ENCODE results near the gene GAB2.
"Not testable (repeated sequence)": the region's sequence is repeated elsewhere in the genome, so short reads cannot be mapped to it uniquely, and the experiment has no call there.

GAB2 gene

DNA sequence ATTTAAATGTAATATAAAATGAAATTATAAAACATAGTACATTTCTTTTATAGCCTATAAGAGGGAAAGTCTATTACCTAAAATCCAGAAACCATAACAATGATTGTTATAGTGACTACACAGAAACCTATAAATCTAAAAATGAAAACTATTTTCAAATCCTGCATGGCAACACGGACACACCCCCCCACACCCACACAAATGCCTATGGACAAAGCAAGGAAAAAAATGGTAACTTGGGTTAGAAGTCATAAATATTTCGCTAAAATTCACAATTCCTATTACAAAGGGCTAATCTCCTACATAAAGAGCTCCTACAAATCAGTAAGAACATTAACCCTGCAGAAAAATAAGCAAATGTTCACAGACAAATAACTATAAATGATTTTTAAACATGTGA is 56.4 kb downstream of the GAB2 start:
- no peak for DNase-seq

DNA sequence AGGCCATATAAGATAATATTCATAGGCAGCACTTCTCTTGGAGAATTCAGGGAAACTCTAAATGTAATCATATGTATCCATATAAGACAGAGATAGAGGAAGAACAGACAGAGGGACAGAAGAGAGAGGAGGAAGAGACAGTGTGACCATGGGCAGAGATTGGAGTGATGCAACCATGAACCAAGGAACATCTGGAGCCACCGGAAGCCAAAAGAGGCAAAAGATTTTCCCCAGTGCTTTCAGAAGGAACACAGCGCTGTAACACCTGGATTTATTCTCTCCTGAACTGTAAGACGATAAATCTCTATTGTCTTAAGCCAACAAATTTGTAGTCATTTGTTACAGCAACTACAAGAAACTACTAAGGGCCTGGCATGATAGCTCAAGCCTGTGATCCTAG is 57.7 kb downstream of the GAB2 start:
- no peak for DNase-seq

- not testable (repeated sequence) for DNase-seq
Observed at GRCh38 chr11:78357924-78358323, 59.7 kb downstream of the GAB2 start.

GRCh38 chr11:78357425-78357824 is 60.2 kb downstream of the GAB2 start:
- not testable (repeated sequence) for DNase-seq

DNA sequence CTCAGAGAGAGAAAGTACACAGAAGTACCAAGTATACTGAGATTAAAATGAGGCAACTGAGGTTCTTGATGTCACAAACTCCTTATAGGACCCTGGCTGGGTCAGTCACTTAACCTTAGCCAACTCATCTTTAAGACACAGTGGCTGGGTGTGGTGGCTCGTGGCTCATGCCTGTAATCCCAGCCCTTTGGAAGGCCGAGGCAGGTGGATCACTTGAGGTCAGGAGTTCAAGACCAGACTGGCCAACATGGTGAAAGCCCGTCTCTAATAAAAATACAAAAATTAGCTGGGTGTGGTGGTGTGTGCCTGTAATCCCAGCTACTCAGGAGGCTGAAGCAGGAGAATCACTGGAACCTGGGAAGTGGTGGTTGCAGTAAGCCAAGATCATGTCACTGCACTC is 61.9 kb downstream of the GAB2 start:
- DNase-seq = not testable (repeated sequence)

DNA sequence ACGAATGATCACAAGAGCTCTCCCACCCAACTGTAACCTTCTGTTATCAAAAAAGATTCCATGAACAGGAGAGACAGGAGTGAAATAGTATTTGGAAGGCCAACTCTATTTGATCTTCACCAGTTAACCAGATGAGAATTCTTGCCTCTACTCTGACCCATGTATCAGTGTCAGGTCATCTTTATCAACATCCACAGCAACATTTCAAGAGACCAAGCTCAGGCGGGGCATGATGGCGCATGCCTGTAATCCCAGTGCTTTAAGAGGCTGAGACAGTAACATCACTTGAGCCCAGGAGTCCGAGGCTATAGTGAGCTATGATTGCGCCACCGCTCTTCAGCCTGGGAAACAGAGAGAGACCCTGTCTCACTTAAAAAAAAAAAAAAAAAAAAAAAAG is 62.3 kb downstream of the GAB2 start:
- no peak for DNase-seq

GRCh38 chr11:78354408-78355308 is 63.0 kb downstream of the GAB2 start:
- no peak for DNase-seq

- DNase-seq = no peak
Observed at GRCh38 chr11:78351979-78352841, 65.4 kb downstream of the GAB2 start.

DNA sequence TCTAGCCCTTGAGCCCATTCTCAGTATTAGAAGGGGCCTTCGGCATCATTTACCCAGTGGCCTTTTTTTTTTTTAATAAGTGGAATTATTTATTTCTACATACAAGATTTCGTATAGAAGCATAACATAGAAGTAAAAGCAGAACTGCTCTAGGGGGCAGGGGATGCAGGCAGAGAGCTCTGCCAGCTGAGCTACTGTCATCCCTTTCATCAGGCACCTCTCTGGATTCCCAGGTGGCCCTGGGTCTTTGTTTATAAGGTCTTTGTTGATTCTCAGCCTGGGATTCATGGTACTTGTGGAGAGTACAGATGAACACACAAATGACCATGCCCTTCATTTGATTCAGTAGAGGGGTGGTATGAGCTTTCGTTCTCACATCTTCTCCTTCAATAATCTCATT is 66.4 kb downstream of the GAB2 start:
- DNase-seq = no peak

DNA sequence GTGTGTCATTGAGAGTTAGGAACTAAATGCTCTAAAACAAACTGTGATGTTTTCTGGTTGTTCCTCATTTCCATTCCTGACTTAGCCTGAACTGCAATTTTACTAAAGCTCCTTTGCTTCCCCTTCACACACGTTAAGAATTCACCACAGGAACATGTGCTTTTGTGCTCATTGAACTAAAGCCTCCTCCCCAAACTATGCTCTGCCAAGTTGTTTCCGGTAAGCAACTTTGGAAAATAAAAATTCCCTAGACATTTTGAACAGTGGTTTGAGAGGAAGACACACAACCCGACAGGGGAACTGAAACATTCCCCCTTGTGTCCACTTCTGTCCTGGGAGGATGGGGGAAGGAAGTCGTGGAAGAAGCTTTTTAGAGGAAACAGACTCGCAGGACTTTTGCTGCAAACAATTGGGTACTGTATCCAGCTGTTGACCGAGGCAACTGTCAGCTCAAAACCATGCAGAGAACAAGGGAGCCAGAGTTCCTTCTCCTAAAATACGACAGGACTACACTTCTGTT is 66.9 kb downstream of the GAB2 start:
- DNase-seq = no peak

DNA sequence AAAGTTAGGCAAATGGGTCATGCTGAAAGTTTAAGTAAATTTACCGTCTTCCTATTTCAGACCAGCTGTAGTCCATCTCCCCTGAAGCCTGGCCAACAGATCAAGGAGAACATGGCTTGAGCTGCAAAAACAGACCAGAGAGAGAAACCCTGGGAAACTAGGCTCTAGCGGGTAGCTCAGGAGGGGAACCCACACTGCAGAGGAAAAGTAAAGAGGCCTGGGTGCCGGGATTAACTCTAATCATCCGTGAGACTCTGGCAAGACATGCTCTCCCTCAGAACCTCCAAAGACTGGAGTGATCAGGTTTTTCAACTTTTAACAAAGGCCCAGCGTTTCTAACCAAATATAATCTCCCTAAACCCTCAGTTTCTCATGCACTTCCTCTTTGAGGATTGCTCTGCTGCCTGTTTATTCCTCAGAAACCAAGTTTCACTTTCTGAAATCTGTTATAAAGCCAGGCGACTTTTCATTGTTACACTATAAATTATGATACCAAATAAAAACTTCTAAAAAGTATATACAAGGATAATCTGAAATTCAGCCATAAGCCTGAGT is 67.5 kb downstream of the GAB2 start:
- no peak for DNase-seq

- DNase-seq = no peak
Observed at GRCh38 chr11:78349624-78350023, 68.0 kb downstream of the GAB2 start.

- DNase-seq = no peak
Observed at GRCh38 chr11:78349114-78349513, 68.5 kb downstream of the GAB2 start.

DNA sequence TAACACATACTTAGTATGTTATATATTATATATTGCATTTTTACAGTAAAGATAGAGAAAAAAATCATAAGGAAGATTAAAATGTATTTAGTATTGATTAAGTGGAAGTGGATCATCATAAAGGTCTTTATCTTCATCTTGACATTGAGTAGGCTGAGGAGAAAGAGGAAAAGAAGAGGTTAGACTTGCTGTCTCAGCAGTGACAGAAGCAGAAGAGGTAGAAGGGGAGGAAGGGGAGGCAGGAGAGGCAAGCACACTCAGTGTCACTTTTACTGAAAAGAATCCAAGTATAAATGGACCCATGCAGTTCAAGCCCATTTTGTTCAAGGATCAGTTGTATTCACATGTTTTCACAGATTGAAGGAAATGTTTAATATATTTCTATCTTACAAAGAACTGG is 69.7 kb downstream of the GAB2 start:
- no peak for DNase-seq

DNA sequence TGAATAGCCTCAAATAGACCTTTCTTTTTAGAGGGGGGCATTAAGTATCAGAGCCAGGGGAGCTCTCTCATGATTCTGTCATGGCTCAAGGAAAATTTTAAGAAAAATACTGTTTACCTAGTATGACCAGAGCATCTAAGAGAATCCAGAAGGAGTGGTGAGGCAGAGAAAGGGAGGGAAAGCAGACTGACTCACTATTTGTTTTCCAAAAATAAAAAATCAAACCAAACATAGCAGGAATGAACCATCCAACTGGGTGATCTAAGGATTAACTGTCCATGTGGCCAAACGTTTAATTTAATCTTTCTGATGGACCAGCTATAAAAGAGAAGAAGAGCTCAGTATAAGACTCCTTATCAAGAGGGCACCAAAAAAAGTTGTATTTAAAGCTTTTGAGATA is 70.8 kb downstream of the GAB2 start:
- no peak for DNase-seq

DNA sequence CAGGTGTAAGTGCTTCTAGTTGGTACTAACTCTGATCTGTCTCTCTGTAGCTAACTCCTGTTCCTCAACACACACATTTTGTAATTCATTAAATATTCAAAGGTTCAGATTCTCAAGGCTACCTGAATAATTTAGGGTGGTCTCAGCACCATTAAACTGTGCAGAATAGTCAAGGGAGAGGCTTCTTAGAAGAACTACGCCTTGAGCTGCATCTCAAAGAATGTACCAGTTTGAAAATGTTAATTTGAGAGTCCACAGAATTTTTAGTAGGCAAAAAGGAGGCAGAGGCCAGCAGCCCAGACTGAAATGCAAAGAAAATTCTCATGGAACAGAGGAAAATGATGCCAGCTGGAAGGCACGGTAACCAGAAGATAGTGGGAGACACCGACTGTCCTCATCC is 72.2 kb downstream of the GAB2 start:
- no peak for DNase-seq

DNA sequence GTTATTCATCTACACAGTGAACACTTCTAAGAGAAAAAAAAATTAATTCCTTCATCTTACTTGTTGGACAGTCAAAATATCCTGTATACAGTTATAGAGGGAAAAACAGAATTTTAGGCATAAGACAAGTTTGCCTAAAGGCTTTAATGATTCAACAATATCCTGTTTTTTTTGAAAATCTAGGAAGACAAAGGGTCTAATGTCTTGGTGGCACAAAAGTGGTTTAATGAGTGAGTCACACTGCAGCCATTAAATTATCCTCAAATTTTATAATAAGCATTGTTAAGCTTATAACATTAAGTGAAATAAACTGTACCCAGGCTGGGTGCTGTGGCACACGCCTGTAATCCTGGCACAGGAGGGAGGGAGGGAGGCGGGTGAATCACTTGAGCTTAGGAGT is 72.9 kb downstream of the GAB2 start:
- DNase-seq = no peak

DNA sequence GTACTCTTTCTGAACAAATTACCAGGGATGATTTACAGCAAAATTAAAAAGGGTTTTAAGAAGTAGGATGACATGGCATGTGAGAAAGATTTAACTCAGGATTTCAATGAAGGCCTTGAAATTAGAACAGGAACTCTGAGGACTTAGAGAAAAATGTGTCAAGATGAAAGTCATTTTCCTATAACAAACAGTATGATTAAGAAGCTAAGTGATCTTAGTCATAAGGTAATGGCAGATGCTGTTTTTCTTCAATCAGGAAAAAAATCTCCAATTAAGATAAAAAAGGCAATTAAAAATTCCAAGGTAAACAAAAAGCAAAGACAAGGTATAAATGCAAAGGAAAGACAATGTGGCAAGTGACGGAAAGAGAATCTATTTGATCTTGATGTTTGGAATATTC is 73.5 kb downstream of the GAB2 start:
- no peak for DNase-seq

DNA sequence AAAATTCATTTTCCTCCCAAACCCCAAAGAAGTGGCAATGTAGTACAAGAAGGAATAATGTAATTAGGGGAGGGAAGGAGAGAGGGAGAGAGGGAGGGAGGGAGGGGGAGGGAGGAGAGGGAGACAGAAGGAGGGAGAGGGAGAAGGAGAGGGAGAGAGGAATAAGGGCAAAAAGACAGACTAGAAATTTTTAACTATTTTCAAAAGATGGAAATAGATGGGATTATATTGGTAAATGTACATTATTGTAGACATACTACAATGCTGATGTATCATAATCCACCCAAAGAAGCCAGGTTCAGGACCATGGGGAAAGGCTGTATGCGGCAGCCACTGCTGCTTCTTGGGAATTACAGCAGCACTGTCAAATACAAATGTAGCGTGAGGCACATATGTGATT is 74.3 kb downstream of the GAB2 start:
- DNase-seq = no peak

DNA sequence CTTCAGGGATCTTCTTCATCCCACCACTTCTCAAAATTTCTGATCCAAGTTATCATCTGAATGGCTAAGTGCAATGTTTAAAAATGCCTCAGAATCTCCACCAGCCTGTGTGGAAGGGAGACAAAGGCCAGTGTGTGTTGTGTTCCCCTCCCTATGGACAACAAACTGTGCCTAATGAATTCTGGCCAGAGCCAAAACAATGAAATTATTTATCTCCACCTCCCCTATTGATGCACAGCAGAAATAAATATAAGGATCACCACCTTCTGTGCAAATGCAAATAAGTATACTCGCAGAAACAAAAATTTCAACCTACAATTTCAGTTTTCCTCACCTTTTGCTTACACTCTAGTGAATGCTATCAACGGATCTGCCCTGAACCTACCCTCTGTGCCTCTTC is 75.8 kb downstream of the GAB2 start:
- no peak for DNase-seq

DNA sequence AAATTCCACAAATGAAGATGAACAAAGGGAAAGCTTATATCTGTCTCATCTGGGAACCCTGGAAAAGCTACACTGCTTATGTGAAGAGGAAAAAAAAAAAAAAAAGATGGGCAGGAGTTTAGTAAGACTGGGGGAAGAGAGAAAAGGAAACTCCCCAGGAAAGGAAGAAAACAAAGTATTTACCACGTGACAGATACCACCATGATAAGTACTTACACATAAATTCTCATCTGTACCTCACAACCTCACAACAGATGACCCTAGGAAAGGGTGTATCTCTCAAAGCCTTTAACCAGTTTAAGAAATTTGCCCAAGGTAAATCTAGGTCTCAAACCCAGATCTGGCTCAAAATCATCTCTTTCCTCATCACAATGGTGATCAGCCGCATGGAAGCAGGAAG is 77.1 kb downstream of the GAB2 start:
- DNase-seq = no peak

DNA sequence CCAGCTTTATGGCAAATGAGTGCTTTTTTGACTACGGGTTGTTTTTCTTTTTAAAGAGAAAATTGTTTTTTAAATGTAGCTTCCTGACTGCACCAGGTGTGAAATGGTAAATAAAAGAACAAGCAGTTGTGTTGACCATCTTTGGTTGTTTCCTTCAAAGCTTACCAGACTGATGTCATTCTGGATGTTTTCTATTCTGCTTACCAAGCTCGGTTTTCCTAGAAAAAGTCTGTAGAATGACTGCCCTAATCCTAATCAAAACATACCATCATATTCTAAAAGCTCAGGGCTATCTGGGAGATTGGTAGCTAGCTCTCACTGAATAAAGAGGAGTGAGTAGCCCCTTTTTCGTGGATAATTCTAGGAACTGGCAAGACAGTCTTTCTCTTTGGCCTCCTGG is 77.7 kb downstream of the GAB2 start:
- no peak for DNase-seq

GRCh38 chr11:78339483-78339882 is 78.1 kb downstream of the GAB2 start:
- no peak for DNase-seq

GRCh38 chr11:78338702-78339101 is 78.9 kb downstream of the GAB2 start:
- DNase-seq = no peak

Data from NCI-H1694 treated with DMSO at 0.1 percent for 48 hours (cell line).